HepG2 (cell line): ENCODE results near the gene TNRC18. TPM values are rescaled to one million over a fixed set of nuclear protein-coding genes. Genes with fewer than 3 reads are reported as not detected.

Source experiments
- CBX2 ChIP-seq, 2 experiments: fragments of 200-600 bp in 1 of 2; sonication (generic); formaldehyde crosslinking in 1 of 2; IDR thresholded peaks; 2 replicates each; pipeline versions ENCODE4 v1.7.0 to v1.8.1; 2018 to 2022; ENCODE audit warnings: low read depth in 2 of 2, low read length in 1 of 2, mild to moderate bottlenecking in 1 of 2, missing genetic modification reagents in 1 of 2
- GABPA ChIP-seq, 2 experiments: IDR thresholded peaks; 2 replicates each; pipeline ENCODE4 v1.6.1; 2011 to 2016; ENCODE audit warnings: low read depth in 2 of 2, low read length in 1 of 2, missing biosample characterization in 1 of 2, missing genetic modification characterization in 1 of 2
- GATAD1 ChIP-seq: IDR thresholded peaks from 2 replicates; pipeline ENCODE4 v1.6.1; 2016; ENCODE audit warnings: missing genetic modification reagents, missing compliant biosample characterization
- HIC2 ChIP-seq: sonication (generic); formaldehyde crosslinking; IDR thresholded peaks from 2 replicates; pipeline ENCODE4 v1.9.0; 2022; ENCODE audit warnings: low read depth, missing genetic modification reagents
- HOXA9 ChIP-seq: sonication (generic); formaldehyde crosslinking; IDR thresholded peaks from 2 replicates; pipeline ENCODE4 v1.8.1; 2022; ENCODE audit warnings: missing genetic modification reagents, mild to moderate bottlenecking, moderate library complexity, borderline replicate concordance
- KDM1A ChIP-seq: IDR thresholded peaks from 2 replicates; pipeline ENCODE4 v1.6.1; 2016; ENCODE audit warnings: missing compliant biosample characterization
- KDM5A ChIP-seq: fragments of 200-600 bp; sonication (generic); IDR thresholded peaks from 2 replicates; pipeline ENCODE4 v1.7.0; 2018; ENCODE audit warnings: antibody characterized with exemption, mild to moderate bottlenecking, low read length, borderline replicate concordance
- KMT2A ChIP-seq: sonication (generic); formaldehyde crosslinking; IDR thresholded peaks from 2 replicates; pipeline ENCODE4 v1.4.0; 2020; ENCODE audit warnings: missing genetic modification reagents
- MBD4 ChIP-seq: IDR thresholded peaks from 2 replicates; pipeline ENCODE4 v1.6.1; 2012; ENCODE audit warnings: low read length, inconsistent platforms, borderline replicate concordance
- MTF2 ChIP-seq: sonication (generic); formaldehyde crosslinking; IDR thresholded peaks from 2 replicates; pipeline ENCODE4 v1.5.0; 2020; ENCODE audit warnings: missing genetic modification reagents, borderline replicate concordance
- NFATC3 ChIP-seq: sonication (generic); formaldehyde crosslinking; IDR thresholded peaks from 2 replicates; pipeline ENCODE4 v1.5.1; 2020; ENCODE audit warnings: mild to moderate bottlenecking, missing genetic modification reagents
- RCOR2 ChIP-seq: IDR thresholded peaks from 2 replicates; pipeline ENCODE4 v1.6.1; 2016; ENCODE audit warnings: missing biosample characterization, missing genetic modification reagents
- SKIL ChIP-seq: sonication (generic); formaldehyde crosslinking; IDR thresholded peaks from 2 replicates; pipeline ENCODE4 v1.8.0; 2022; ENCODE audit warnings: missing genetic modification reagents, mild to moderate bottlenecking, moderate library complexity, borderline replicate concordance
- ZNF317 ChIP-seq: sonication (generic); formaldehyde crosslinking; IDR thresholded peaks from 2 replicates; pipeline ENCODE4 v1.5.0; 2020; ENCODE audit warnings: mild to moderate bottlenecking, missing genetic modification reagents
- ZNF367 ChIP-seq: sonication (generic); formaldehyde crosslinking; IDR thresholded peaks from 2 replicates; pipeline ENCODE4 v1.4.0; 2020; ENCODE audit warnings: missing genetic modification reagents, borderline replicate concordance
- ZNF790 ChIP-seq: sonication (generic); formaldehyde crosslinking; IDR thresholded peaks from 2 replicates; pipeline ENCODE4 v1.8.0; 2022; ENCODE audit warnings: missing genetic modification reagents, mild to moderate bottlenecking, borderline replicate concordance
- polyA plus RNA-seq, 8 experiments: library from polyadenylated mRNA; depleted of rRNA in 3 of 8; stranded (reverse) in 7 of 8; unstranded in 1 of 8; fragments of >200 nt; fragmentation: Illumina TruSeq in 4 of 8; extraction: Trizol in 4 of 8; gene quantifications; 2 replicates each; pipeline versions ENCODE4 v1.2.1 to v1.2.3, GENCODE V29; 2011 to 2016; ENCODE audit warnings: low read depth in 4 of 8, missing spikeins in 1 of 8, mixed read lengths in 1 of 8; ENCODE audit not compliant: insufficient read depth in 1 of 8
- total RNA-seq, 5 experiments: library from RNA; depleted of rRNA; stranded (reverse); fragments of >200 nt; fragmentation: Illumina TruSeq; extraction: Trizol; gene quantifications; 2 replicates each; pipeline ENCODE4 v1.2.3, GENCODE V29; 2016; ENCODE audit warnings: low read depth in 1 of 5
- TF ChIP-seq, protein P1 (sequence below): sonication (generic); formaldehyde crosslinking; IDR thresholded peaks from 2 replicates; pipeline ENCODE4 v1.4.0; 2020; ENCODE audit warnings: mild to moderate bottlenecking, missing genetic modification reagents
- TF ChIP-seq, protein P2 (sequence below): sonication (generic); formaldehyde crosslinking; IDR thresholded peaks from 2 replicates; pipeline ENCODE4 v1.4.0; 2020; ENCODE audit warnings: mild to moderate bottlenecking, missing genetic modification reagents
- TF ChIP-seq, protein P3 (sequence below): sonication (generic); formaldehyde crosslinking; IDR thresholded peaks from 2 replicates; pipeline ENCODE4 v1.5.0; 2020; ENCODE audit warnings: mild to moderate bottlenecking, missing genetic modification reagents, borderline replicate concordance

The TNRC18 gene
- total and polyA plus RNA-seq, 2 of the 13 experiments (the other 11 are each of a cell fraction or from before 2014, with no cell fraction given), result 11.7 to 17.4 TPM

GRCh38 chr7:5396999-5397663, 26.5 kb downstream of the TNRC18 start (continued):
- TF ChIP-seq KDM5A, result no peak
- TF ChIP-seq, protein P1, sequence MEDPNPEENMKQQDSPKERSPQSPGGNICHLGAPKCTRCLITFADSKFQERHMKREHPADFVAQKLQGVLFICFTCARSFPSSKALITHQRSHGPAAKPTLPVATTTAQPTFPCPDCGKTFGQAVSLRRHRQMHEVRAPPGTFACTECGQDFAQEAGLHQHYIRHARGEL, result 0 out of 2 replicates have a peak, but pooled peaks have one; percentile 22
- TF ChIP-seq CBX2 (IDR thresholded peaks at IDR 0.05; ENCODE audit: low read depth, low read length), result no peak
- TF ChIP-seq CBX2 (CRISPR knock-in tag; IDR thresholded peaks at IDR 0.05; ENCODE audit: low read depth), result no peak
- TF ChIP-seq ZNF790 (CRISPR knock-in tag), result no peak
- TF ChIP-seq MTF2, result no peak
- no peak; the same call in 1 of the 2 replicates for TF ChIP-seq RCOR2 (CRISPR knock-in tag)
- TF ChIP-seq GABPA (IDR thresholded peaks at IDR 0.05; ENCODE audit: low read depth, low read length), result no peak
- peak; percentile 81 for TF ChIP-seq GABPA (CRISPR knock-in tag; IDR thresholded peaks at IDR 0.05; ENCODE audit: low read depth)
- TF ChIP-seq HOXA9 (CRISPR knock-in tag), result no peak
- no peak for TF ChIP-seq GATAD1 (CRISPR knock-in tag)
- TF ChIP-seq SKIL (CRISPR knock-in tag), result no peak
- no peak for TF ChIP-seq ZNF317 (CRISPR knock-in tag)
- TF ChIP-seq ZNF367, result no peak
- no peak for TF ChIP-seq KMT2A (CRISPR knock-in tag)
- TF ChIP-seq, protein P2, sequence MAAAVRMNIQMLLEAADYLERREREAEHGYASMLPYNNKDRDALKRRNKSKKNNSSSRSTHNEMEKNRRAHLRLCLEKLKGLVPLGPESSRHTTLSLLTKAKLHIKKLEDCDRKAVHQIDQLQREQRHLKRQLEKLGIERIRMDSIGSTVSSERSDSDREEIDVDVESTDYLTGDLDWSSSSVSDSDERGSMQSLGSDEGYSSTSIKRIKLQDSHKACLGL, result no peak
- no peak for TF ChIP-seq NFATC3
- no peak for TF ChIP-seq MBD4
- TF ChIP-seq, protein P3, sequence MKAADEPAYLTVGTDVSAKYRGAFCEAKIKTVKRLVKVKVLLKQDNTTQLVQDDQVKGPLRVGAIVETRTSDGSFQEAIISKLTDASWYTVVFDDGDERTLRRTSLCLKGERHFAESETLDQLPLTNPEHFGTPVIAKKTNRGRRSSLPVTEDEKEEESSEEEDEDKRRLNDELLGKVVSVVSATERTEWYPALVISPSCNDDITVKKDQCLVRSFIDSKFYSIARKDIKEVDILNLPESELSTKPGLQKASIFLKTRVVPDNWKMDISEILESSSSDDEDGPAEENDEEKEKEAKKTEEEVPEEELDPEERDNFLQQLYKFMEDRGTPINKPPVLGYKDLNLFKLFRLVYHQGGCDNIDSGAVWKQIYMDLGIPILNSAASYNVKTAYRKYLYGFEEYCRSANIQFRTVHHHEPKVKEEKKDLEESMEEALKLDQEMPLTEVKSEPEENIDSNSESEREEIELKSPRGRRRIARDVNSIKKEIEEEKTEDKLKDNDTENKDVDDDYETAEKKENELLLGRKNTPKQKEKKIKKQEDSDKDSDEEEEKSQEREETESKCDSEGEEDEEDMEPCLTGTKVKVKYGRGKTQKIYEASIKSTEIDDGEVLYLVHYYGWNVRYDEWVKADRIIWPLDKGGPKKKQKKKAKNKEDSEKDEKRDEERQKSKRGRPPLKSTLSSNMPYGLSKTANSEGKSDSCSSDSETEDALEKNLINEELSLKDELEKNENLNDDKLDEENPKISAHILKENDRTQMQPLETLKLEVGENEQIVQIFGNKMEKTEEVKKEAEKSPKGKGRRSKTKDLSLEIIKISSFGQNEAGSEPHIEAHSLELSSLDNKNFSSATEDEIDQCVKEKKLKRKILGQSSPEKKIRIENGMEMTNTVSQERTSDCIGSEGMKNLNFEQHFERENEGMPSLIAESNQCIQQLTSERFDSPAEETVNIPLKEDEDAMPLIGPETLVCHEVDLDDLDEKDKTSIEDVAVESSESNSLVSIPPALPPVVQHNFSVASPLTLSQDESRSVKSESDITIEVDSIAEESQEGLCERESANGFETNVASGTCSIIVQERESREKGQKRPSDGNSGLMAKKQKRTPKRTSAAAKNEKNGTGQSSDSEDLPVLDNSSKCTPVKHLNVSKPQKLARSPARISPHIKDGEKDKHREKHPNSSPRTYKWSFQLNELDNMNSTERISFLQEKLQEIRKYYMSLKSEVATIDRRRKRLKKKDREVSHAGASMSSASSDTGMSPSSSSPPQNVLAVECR (CRISPR knock-in tag), result peak; percentile 26; the same call in 1 of the 2 replicates
- peak; percentile 92 for TF ChIP-seq KDM1A (CRISPR knock-in tag)
- TF ChIP-seq HIC2, result peak; percentile 73
